Sigmoid colon (tissue), 7 donors: ENCODE results near the gene CCDC15. TPM values are rescaled to one million over a fixed set of nuclear protein-coding genes. Genes with fewer than 3 reads are reported as not detected.

Source experiments
- DNase-seq: peaks from one replicate; pipeline ENCODE4 v3.0.0-alpha.2; 2019
- H3K27ac ChIP-seq, 4 donors: fragments of 200-600 bp; sonication (generic); one replicate each; pipeline ENCODE4 v1.5.1; 2016 to 2019; ENCODE audit warnings: mild to moderate bottlenecking in 1 of 4
- H3K27me3 ChIP-seq, 3 donors: fragments of 200-600 bp; sonication (generic); one replicate each; pipeline ENCODE4 v1.5.1; 2019; ENCODE audit warnings: mild to moderate bottlenecking in 1 of 3
- H3K36me3 ChIP-seq, 4 donors: fragments of 200-600 bp; sonication (generic); one replicate each; pipeline ENCODE4 v1.5.1; 2016 to 2019
- H3K4me1 ChIP-seq, 4 donors: fragments of 200-600 bp; sonication (generic); one replicate each; pipeline ENCODE4 v1.5.1; 2017 to 2019
- H3K4me3 ChIP-seq, 4 donors: fragments of 200-600 bp; sonication (generic); one replicate each; pipeline ENCODE4 v1.5.1; 2017 to 2019; ENCODE audit warnings: mild to moderate bottlenecking in 2 of 4, moderate library complexity in 1 of 4
- H3K9me3 ChIP-seq, 4 donors: fragments of 200-600 bp in 3 of 4; sonication (generic) in 3 of 4; one replicate each; pipeline versions ENCODE4 v1.5.1 to v1.6.1; 2013 to 2019
- CTCF ChIP-seq, 4 experiments: fragments of 450-650 bp in 3 of 4; fragments of 200-600 bp in 1 of 4; IDR thresholded peaks; one replicate each; pipeline ENCODE4 v1.5.1; 2016 to 2019; ENCODE audit warnings: antibody characterized with exemption in 4 of 4, mild to moderate bottlenecking in 3 of 4, moderate library complexity in 2 of 4
- EP300 ChIP-seq, 4 donors: sonication (generic); formaldehyde crosslinking; IDR thresholded peaks; one replicate each; pipeline ENCODE4 v1.6.1; 2017; ENCODE audit warnings: antibody characterized with exemption in 4 of 4
- POLR2A ChIP-seq, 2 donors: fragments of 450-650 bp; IDR thresholded peaks; one replicate each; pipeline ENCODE4 v1.6.1; 2016; ENCODE audit warnings: antibody characterized with exemption in 2 of 2, mild to moderate bottlenecking in 2 of 2, moderate library complexity in 2 of 2
- POLR2AphosphoS5 ChIP-seq, 4 donors: sonication (generic); formaldehyde crosslinking; IDR thresholded peaks; one replicate each; pipeline ENCODE4 v1.6.1; 2017; ENCODE audit warnings: antibody characterized with exemption in 4 of 4
- WGBS, 2 donors: extraction: QIAGEN DNeasy Blood & Tissue Kit; methylation state at CpG; one replicate each; pipeline ENCODE4 v1.1.7; 2013; 5-methylcytosine and 5-hydroxymethylcytosine counted together
- intact Hi-C: fragments of 100-400 bp; cut with DNase I; formaldehyde crosslinking; loops from one replicate; pipeline ENCODE4 v1.15.1; 2023
- polyA plus RNA-seq, 3 donors: library from polyadenylated mRNA; stranded (reverse); fragments of 200-250 nt; gene quantifications; one replicate each; pipeline ENCODE4 v1.2.3, GENCODE V29; 2013
- total RNA-seq, 4 donors: library from RNA; depleted of rRNA; stranded (reverse); fragments of >200 nt; gene quantifications; one replicate each; pipeline ENCODE4 v1.1.0, GENCODE V29; 2016
- donor health status: healthy with polysubstance abuse.
- donor health status: Bipolar disorder and iron deficiency.
- donor health status: healthy.

The CCDC15 gene
- total and polyA plus RNA-seq, 7 donors: 0.41 to 0.99 (median 0.66) TPM

DNA sequence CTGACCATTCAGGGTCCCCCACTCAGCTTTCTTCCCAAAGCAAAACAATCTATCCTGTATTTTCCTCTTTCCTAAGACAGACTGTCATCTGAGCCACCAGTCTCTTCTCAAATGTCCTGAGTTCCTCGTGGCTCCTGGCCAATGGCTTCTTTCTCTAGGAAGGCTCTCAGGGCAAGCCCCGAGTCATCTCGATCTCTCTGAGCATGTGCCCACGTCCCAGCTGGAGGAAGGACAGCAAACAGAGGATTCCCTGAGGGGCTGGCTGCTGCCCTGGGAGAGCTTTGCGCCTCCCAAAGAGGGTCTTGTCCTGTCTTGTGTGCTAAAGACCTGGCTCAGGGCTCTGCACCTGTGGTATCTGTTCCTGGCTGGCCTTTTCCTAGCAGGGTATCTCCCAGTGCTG, 117.4 kb downstream of the CCDC15 start:
- DNase-seq: peak; percentile 69
- intact Hi-C loops: no loop called here
- Histone ChIP-seq H3K4me1 (no peaks in the 10 kb centered on the region), H3K9me3 (no peaks in the 10 kb centered on the region), H3K4me3 (no peak overlapping the region), H3K27ac (peak overlapping the region; percentile 22 to 57 (median 35)), H3K27me3 (peaks cover 0 to 5% (median 4%) of the 10 kb centered on the region in 3 donors), H3K36me3 (no peaks in the 10 kb centered on the region)
- TF ChIP-seq POLR2AphosphoS5 (IDR thresholded peaks at IDR 0.05): no peak
- TF ChIP-seq CTCF (IDR thresholded peaks at IDR 0.05): no peak
- TF ChIP-seq POLR2A (IDR thresholded peaks at IDR 0.05): no peak
- TF ChIP-seq EP300 (IDR thresholded peaks at IDR 0.05): no peak
- 63 to 67% methylated on average over 5 of the region's 5 CpGs for WGBS, 2 donors

- H3K27me3 ChIP-seq: peaks cover 0 to 5% (median 4%) of the 10 kb centered on the region in 3 donors
- 62 to 81% methylated on average over 6 of the region's 6 CpGs for WGBS, 2 donors
- H3K4me1 ChIP-seq: no peaks in the 10 kb centered on the region
- H3K4me3 ChIP-seq: no peak overlapping the region
- intact Hi-C loops: no loop called here
- H3K27ac ChIP-seq: peak overlapping the region; percentile 22 to 57 (median 35)
- no peak for DNase-seq
- TF ChIP-seq POLR2AphosphoS5 (IDR thresholded peaks at IDR 0.05) (no peak), EP300 (IDR thresholded peaks at IDR 0.05) (no peak), POLR2A (IDR thresholded peaks at IDR 0.05) (no peak), CTCF (IDR thresholded peaks at IDR 0.05) (no peak)
- H3K9me3 ChIP-seq: no peaks in the 10 kb centered on the region
- H3K36me3 ChIP-seq: no peaks in the 10 kb centered on the region
These were observed 117.8 kb downstream of the CCDC15 start for GRCh38 chr11:125071846-125072217.

GRCh38 chr11:125072218-125072960, 118.4 kb downstream of the CCDC15 start:
- intact Hi-C loops: no loop called here
- DNase-seq: peak; percentile 71
- Histone ChIP-seq H3K4me1 (no peaks in the 10 kb centered on the region), H3K27me3 (peaks cover 0 to 5% (median 4%) of the 10 kb centered on the region in 3 donors), H3K36me3 (no peaks in the 10 kb centered on the region), H3K9me3 (no peaks in the 10 kb centered on the region), H3K27ac (peak overlapping the region in 3 of 4 donors; percentile 23 to 57 (median 45)), H3K4me3 (no peak overlapping the region)
- WGBS, 2 donors: 71% methylated on average over 12 of the region's 12 CpGs
- TF ChIP-seq CTCF (IDR thresholded peaks at IDR 0.05) (no peak), EP300 (IDR thresholded peaks at IDR 0.05) (no peak), POLR2A (IDR thresholded peaks at IDR 0.05) (no peak), POLR2AphosphoS5 (IDR thresholded peaks at IDR 0.05) (no peak)

DNA sequence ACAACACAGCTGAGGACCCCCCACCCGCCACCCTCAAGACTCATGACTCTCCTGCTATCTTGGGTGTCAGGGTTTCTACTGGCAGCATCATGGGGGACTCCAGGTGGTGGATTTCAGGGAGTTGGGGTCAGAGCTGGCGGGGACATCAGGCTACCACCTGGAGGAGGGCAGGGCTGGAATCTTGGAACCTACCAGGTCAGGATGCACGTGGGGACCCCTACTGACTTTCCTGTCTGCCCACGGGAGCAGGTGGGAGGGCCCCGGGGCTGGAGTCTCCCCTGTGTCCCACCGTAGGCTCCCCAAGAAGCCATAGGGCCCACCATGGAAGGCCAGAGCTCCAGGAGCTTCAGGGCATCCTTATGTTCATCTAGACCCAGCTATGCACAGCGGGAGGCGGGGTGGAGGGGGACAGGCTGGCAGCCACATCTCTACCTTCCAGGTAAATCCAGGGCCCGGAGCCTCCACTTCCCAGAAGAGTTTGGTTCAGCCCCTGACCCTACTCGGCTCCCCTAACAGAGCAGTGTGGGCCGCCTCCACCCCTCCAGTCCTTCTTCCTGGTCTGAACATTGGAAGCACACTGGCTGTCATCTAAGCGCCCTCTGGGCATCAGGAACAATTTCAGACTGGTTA, 119.1 kb downstream of the CCDC15 start:
- Histone ChIP-seq H3K27me3 (peaks cover 0 to 5% (median 2%) of the 10 kb centered on the region in 3 donors), H3K36me3 (no peaks in the 10 kb centered on the region), H3K9me3 (no peaks in the 10 kb centered on the region), H3K27ac (peak overlapping the region in 3 of 4 donors; percentile 23 to 31 (median 29)), H3K4me1 (no peaks in the 10 kb centered on the region), H3K4me3 (no peak overlapping the region)
- no peak for TF ChIP-seq EP300 (IDR thresholded peaks at IDR 0.05)
- intact Hi-C loops: no loop called here
- DNase-seq: peak; percentile 51
- WGBS, 2 donors: 86 to 94% methylated on average over 12 of the region's 12 CpGs

DNA sequence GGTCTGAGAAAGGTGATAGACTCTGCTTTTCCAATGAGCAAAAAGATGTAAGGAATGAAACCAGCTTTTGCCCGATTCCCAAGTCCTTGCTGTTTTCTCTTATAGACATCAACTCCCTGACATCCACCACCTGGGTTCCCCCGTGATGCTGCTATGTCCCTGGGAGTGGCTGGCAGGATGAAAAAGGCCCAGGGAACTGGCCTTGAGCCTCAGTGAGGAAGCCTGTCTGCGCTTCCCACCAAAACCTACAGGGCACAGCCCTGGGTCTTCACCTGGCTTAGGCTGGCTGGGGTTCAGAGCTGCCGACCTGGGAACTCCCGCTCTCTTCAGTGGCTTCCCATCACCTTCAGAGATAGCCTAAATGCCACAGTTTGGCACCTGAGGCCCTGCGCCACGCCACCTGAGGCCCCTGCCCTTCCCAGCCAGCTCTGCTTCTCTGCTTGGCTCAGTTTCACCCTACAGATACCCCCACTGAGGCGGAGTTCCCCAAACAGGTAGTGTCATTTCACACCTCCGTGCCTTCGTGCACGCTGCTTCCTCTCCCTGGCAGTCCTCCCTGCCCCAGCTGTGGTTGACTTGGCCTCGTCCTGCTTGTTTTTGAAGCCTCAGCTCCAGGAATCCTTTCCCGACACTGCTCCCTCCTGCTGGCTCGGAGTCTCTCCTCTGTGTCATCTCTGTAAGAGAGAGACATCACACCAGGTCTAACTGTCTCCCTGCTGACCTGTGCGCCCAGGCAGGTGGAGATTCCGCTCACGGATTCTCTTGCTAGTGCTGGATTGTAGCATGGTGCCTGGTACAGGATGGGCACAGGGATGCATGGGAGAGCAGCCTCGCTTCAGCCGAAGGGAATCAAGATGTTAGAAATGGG, 119.8 kb downstream of the CCDC15 start:
- H3K4me1 ChIP-seq: no peaks in the 10 kb centered on the region
- DNase-seq: no peak
- H3K36me3 ChIP-seq: no peaks in the 10 kb centered on the region
- H3K4me3 ChIP-seq: no peak overlapping the region
- TF ChIP-seq POLR2AphosphoS5 (IDR thresholded peaks at IDR 0.05): no peak
- no peak for TF ChIP-seq POLR2A (IDR thresholded peaks at IDR 0.05)
- no peak for TF ChIP-seq CTCF (IDR thresholded peaks at IDR 0.05)
- TF ChIP-seq EP300 (IDR thresholded peaks at IDR 0.05): no peak
- H3K9me3 ChIP-seq: no peaks in the 10 kb centered on the region
- intact Hi-C loops: no loop called here
- H3K27me3 ChIP-seq: peaks cover 0 to 5% (median 0%) of the 10 kb centered on the region in 3 donors
- WGBS, 2 donors: 85 to 86% methylated on average over 19 of the region's 19 CpGs
- H3K27ac ChIP-seq: no peak overlapping the region
